ENCODE measurements around the gene KCNJ10.

The KCNJ10 gene

DNA sequence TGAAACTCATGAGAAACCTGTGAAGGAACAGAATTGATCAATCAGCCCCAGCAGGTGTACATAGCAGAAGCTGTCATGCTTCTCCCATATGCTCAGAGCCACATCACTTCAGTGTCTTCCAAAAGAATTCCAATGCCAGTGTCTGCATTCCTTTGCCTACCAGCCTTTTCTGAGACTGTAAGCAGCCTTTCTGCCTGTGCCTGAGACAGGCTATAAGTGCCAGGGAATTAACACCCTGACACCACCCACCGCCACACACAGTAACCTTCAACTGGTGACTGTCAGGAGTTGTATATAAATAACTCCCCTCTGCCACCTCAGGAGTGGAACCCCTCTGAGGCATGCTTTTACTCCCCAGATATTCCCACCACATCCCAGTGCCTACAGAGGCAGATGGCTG lies 77.8 kb downstream of the KCNJ10 start:
- DNase-seq (ENCODE audit: low read depth, low spot score): no peak

DNA sequence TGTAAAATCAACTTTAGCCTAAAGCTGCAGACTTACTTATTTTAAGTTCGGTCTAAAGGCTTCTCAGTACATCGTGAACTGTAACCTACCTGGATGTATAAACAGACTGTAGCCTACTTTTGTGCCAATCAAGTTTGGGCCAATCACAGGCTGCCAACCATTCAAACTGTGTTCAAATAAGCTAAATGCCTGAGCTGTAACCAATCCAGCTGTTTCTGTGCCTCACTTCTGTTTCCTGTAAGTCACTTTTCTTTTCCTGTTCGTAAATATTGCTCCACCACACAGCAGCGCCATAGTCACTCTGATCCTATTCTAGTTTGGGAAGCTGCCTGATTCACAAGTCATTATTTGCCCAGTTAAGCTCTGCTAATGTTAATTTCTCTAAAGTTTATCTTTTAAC lies 78.4 kb downstream of the KCNJ10 start:
- no peak for DNase-seq (ENCODE audit: low read depth, low spot score)

DNA sequence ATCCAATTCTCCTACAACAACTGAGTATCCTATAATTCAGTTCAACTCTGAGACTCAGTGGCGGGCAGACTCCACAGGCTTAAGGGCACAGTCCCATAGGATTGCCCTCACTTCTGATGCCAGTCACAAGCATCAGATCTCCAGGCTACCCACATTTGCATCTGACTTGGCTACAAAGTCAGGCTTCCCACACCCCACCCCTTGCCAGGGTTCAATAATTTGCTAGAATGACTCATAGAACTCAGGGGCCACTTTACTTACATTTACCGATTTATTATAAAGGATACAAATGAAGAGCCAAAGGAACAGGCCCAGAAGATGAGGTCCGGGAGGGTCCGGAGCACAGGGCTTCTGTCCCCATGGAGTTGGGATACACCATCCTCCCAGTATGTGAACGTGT lies 80.0 kb downstream of the KCNJ10 start:
- DNase-seq (ENCODE audit: low read depth, low spot score): no peak

DNA sequence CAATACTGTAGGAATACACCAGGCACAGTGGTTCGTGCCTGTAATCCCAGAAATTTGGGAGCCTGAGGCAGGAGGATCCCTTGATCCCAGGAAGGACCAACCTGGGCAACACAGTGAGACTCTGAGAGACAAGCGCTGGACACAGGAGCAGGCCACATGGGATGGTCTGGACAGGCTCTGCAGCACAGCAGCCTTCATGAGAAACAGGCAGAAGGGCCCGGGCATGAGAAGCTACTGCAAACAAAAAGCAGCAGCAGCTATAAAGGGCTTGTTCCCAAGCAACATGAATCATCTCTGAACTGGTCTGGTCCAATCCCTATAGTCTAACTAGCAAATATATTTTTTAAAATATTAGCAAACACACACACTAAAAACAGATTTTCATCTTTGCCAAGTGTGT lies 80.4 kb downstream of the KCNJ10 start:
- DNase-seq (ENCODE audit: low read depth, low spot score): no peak

DNA sequence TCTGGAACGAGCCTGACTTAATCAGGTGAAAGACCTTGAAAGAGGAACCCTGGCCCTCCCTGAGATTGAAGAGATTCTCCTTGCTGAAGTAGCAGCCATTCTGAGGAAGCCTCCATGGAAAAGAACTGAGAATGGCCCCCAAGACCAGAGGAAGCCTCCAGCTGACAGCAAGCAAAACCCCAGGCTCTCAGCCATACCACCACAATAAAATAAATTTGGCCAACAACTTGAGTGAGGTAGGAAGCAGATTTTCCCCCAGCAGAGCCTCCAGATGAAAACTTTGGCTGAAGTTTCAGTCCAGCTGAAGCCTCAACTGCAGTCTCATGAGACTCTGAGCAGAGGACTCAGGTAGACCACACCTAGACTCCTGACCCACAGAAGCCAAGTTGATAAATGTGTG lies 82.0 kb downstream of the KCNJ10 start:
- DNase-seq (ENCODE audit: low read depth, low spot score): no peak

DNA sequence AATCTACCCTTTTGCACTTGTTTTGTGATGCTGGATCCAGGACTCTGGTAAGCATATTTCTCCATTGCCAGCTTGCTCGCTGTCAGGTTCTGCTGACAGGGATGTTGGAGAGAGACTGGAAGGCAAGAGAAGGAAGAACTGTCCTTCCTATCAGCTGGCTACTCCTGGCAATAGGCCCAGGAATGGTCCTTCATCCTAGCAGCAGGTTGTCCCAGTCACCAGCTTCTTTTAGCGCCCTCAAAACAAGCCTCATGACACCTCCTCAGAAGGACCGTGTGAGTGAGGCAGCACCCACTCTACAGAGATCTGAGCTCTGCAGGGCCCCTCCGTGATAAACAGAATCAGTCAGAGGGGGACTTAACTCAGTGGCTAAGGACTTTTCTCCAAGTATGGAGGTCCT lies 82.8 kb downstream of the KCNJ10 start:
- no peak for DNase-seq (ENCODE audit: low read depth, low spot score)

DNA sequence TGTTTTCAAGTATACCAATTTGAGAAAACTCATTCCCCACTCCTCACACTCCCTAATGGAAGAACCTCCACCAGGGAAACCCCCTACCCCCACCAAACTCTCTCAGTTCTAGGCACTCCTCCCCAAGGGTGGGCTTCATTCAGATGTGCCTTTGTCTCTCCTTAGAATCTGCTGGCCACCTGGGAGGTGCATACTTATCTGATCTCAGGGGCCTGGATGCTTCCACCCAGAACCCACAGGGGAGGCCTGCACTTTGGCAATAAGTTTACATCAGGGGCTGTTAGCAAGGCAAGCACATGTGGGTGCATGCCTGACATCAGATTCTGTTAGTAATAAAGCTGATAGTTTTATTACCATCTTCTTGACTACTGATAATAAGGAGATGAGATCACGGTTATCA lies 83.4 kb downstream of the KCNJ10 start:
- DNase-seq (ENCODE audit: low read depth, low spot score): no peak

DNA sequence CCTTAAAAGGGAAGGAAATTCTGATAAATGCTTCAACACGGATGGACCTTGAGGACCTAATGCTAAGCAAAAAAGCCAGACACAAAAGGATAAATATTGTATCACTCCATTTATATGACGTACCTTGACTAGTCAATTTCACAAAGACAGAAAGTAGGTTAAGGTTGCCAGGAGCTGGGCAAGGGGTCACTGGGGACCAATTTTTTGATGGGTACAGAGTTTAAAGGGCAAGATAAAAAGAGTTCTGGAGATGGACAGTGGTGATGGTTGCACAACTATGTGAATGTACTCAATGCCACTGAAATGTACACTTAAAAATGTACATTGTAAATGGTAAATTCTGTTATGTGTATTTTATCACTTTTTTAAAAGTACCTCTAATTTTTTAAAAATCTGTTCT lies 83.9 kb downstream of the KCNJ10 start:
- DNase-seq (ENCODE audit: low read depth, low spot score): no peak

DNA sequence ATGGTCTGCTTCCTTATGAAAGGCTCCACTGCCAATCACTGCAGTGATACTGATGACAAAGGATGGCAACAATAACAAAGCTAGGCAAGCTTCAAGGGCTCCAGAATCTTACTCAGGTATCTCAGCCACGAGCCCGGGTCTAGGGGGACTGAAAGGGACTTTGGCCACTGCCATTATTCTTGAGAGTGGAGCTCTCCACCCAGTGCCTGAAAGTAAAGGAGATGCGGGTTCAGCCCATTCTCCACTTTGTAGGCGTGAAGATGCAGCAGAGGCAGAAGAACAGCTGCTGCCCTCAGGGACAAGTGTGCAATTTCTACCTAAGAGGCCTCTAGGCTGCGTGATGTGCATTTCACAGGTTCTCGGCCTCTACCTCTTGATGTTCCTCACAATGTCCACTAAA lies 84.5 kb downstream of the KCNJ10 start:
- no peak for DNase-seq (ENCODE audit: low read depth, low spot score)

DNA sequence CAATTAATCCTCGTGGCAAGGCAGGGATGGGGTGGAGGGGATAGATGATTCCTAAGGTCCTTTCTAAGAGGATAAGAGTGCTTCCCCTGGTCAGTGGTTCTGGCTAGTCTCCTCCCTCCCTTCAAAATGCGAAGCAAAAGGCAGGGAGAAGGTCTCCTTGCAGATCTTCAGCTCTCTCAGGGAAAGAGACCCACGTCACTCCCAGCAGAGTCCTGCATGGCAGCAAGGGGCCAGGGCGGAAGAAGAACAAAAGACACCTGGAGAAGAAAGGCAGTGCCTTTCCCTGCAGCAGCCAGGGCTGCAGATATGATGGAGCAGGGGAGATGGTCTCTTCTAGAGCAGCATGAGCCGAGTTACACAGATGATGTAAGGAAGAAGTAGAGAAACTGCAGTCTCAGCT lies 86.3 kb downstream of the KCNJ10 start:
- DNase-seq (ENCODE audit: low read depth, low spot score): no peak

DNA sequence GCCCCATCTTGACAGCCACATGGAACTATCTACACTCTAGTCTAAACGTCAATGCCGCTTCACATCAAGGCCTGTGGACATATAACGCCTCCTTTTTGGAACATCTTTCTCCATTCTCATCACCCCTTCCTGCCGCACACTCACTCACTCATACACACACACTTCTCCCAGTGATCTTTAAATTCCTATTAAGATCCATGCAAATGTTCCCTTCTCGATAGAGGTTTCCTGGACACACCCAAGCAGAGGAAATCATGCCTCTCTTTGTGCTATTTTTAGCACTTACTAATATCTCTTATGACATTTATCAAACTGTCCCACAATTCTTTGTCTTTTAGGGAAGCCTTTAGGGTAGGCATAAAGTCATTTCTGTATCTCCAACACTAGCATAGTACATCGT lies 87.7 kb downstream of the KCNJ10 start:
- no peak for DNase-seq (ENCODE audit: low read depth, low spot score)

DNA sequence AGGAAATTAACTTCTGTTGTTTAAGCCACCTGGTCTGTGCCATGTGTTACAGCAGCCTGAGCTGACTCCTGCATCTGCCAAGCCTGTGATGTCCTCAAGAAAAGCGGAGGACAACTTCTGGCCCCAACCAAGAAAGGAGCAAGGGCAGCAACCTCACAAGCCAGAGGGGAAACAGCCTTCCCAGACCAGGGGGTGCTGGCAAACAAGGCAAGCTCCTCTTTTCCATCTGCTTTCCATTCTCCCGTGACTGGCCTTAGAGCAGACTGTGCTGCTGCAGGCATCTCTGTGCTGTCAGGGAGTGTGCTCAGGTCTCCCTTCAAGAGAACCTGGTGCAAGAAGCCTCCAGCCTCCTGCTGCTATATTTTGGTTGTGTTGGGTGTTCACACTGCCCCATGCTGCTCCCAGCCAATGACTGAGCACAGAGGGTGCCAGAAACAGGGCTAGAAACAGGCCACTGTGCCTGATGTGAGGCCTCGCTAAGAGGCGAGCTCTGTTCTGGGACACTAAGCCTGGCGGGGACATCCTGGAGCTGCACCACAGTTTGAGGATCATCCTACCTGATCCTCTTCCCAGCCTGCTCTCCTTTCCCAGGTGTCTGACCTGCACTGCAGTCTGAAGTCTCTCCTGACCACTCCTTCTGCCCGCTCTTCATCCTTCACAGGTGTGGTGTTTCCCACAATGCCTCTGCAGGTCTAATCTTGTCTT lies 88.5 kb downstream of the KCNJ10 start:
- no peak for DNase-seq (ENCODE audit: low read depth, low spot score)

DNA sequence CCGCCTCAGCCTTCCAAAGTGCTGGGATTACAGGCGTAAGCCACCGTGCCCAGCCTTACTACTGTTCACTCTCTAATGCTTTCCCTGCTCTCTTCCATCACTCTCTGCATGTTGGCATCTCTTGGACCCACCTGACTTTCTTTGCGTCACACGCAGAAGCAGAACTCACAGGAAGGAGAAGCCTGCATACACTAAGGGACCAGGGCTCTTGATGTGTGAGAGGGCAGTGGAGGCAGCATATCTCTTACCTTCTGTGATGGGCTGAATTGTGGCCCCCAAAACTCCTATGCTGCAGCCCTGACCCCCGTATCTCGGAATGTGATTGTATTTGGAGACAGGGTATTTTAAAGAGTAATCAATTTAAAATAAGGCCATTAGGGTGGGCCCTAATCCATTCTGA lies 89.2 kb downstream of the KCNJ10 start:
- no peak for DNase-seq (ENCODE audit: low read depth, low spot score)

DNA sequence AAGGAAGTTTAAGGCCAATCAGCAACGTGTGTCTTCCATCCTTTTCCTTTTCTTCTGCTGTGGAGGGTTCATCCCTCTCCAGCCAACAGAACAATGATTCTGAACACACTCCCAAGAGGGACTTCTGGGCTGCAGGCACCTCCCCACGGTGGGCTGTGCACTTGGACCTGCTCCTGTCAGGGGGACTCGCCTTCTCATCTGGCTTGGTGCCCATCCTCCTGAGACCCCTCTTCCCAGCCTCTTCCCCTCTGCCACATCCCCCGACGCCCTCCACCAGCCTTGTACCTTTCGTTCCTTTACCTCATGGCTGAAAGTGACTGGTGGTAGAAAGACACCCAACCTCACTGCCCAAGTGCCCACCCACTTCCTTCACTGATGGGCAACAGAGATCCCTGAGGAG lies 89.9 kb downstream of the KCNJ10 start:
- no peak for DNase-seq (ENCODE audit: low read depth, low spot score)

DNA sequence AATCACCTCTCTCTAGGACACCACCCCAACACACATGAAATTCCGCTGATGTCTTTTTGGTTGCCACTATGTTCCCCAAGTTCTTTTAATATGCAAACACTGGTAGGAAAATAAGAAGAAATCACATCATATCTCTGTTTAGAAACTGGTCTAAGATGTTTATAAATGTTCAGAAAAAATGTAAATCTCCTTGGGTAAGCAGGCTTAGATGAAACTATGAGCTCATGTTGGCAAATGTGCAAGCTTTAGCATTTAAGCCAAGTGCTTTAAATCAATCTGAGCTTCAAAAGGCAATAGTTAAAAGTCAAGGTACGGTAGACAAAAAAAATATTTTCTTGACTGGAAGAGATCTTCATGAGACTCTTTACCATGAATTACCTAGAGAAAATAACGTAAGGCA lies 90.7 kb downstream of the KCNJ10 start:
- no peak for DNase-seq (ENCODE audit: low read depth, low spot score)

DNA sequence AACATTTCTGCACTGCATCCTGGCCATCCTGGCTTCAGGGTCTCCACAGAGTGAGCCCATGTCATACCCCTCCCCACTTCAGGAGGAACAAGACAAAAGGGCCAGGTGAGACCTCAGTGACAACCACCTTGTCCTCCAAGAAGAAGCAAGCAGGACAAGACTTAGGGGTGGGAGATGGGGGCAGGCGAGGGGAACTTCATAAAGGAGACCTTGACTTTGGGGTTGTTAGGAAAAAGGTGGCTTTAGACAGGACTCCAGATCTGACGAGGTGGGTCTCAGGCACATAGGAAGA lies 91.9 kb downstream of the KCNJ10 start:
- no peak for DNase-seq (ENCODE audit: low read depth, low spot score)

DNA sequence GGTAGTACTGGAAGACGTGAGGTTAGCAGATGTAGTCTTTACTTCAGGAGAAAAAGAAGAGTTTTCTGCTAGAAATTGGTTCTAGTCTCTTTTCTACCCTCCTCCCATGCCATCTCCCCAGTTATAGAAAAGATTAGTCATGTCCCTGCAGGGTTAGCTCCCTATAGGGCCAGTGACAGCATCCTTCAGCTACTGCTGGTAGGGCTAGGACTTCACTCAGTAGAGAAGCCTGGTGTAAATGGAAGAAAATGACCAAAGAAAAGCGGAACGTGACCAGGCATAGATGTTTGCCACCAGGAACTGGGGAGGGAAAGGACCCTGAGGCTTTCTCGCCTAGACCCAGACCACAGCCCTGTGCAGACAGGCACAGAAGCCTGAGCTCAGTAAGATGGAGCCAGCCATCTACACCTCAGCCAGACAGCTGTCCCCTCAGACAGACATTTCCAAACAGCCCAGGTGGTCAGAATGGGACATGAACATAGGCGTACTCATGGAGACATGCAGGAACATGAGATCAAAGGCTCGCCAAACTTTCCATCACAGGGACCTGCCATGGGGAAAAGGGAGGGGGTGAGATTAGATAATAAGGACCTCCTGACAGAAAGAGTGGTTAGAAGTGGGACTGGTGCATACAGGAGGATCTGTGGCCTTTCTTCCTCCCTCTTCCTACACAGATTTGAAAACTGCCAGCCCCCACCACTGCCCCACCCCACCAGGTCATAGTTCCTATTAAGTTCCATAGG lies 92.4 kb downstream of the KCNJ10 start:
- DNase-seq (ENCODE audit: low read depth, low spot score): no peak

DNA sequence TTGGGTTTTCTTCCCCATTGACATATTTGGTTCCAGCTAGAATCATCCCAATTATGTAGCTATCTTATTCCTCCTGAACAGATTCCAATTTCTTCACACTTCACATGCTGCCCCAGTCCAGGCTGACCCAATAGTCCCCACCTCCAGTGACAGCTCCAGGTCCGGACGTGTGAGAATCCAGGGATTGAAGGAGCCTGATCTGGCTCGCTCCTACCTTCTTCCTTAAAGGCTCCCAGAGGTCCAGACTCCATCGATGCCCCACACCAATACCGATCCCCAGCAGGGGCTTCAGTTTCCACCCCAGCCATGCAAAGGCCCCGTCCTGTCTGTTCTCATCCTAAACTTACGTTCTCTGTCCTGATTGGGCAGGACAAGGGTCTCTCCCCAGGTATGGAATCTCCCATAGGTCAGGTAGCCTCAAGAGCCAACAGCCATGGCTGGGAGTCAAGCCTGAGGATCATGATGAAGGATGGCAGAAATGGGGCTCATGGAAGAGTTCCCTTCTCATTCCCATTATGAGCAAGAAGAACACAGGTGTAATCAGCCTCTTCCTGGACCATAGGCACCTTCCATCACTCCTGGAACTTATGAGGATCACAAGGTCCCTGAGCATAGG lies 95.5 kb downstream of the KCNJ10 start:
- no peak for DNase-seq (ENCODE audit: low read depth, low spot score)

DNA sequence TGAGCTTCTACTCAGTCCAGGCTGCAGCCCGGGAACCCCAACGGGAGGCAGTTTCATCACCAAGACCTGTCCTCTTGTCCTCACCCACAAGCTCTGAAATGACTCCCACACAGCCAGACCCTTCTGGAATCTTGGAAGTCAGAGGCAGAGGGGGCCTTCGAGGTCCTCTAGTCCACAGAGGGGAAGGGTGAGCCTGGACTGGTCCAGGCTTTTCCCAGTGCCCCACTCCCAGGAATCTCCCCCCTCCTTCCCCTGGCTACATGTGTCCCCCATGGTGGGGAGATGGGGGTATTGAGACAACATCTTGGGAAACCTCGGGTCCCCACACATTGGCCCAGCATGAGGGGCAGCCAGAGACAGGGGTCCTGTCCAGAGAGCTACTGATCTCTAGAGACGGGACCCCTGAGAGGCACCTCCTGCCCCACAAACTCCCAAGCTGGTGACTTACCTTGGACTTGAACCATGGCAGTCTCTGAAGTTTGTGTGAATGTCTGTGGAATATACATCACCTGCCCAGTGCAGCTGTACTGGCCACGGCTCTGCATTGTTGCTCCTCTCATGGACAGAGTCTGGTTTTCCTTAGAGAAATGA lies 96.5 kb downstream of the KCNJ10 start:
- no peak for DNase-seq (ENCODE audit: low read depth, low spot score)

DNA sequence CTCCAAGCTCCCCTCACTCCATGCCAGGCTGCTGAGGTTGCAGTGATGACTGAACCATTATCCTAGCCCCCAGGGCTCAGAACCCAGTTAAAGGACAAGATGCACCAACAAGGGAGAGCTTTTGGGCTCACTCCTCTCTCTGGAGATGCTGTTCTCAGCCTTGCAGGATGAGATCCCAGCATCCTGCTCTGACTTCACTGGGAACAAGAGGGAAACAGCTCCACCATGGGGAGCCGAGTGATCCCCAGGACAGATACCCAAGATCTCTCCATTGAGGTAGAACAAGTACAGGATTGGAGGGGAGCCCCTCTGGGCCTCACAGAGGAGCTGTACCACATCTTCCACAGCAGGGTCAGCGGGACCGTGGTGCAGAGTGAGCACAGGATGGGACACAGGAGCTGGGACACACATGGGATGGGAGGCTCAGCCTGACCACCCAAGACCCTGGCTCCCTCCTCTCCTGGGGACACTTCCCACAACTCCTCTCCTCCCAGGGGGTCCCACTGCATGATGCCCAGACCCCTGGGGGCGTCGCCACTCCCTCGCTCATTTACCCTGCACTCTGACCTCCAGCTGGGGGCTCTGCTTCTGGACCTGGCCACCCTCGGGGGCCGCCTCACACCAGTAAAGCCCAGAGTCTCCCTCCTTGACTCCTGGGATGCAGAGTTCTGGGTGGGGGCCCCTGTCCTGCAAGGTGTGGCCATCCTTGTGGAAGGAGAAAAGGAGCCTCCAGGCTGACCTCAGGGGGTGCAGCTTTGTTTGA lies 97.3 kb downstream of the KCNJ10 start:
- no peak for DNase-seq (ENCODE audit: low read depth, low spot score)

DNA sequence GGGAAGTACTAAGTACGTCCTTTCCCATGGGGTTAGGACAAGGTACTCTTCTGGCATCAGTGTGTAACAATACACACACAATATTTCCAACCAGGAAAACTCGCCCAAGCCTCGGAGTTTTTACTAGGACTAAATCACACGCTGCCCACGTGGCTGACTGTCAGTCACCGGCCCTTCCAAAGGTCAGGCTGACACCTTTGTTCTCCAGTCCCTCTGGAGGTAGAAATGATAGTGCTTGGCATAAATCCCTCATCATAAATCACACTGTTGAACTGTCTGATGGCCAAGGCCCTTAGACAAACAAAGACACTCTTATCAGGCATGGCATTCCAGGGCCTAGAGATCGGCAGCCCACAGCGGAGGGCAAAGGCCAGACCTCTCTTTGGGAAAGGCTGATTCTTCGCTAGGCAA lies 99.0 kb downstream of the KCNJ10 start:
- no peak for DNase-seq (ENCODE audit: low read depth, low spot score)

DNA sequence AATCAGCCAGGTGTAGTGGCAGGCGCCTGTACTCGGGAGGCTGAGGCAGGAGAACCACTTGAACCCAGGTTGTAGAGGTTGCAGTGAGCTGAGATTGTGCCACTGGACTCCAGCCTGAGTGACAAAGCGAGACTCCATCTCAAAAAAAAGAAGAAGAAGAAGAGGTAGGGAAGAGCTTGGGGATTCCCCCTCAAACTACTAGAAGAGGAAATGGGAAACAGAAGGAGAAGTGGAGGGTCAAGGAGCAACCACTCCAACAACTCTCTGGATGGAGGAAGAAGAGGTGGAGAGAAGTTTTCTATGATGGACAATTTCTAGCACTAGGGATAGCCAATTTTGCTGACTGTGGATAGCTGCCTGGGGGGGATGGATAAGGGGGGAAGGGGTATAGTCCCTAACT lies 101.1 kb downstream of the KCNJ10 start:
- DNase-seq (ENCODE audit: low read depth, low spot score): no peak
